ENCODE measurements around the gene CUL1.

DNA sequence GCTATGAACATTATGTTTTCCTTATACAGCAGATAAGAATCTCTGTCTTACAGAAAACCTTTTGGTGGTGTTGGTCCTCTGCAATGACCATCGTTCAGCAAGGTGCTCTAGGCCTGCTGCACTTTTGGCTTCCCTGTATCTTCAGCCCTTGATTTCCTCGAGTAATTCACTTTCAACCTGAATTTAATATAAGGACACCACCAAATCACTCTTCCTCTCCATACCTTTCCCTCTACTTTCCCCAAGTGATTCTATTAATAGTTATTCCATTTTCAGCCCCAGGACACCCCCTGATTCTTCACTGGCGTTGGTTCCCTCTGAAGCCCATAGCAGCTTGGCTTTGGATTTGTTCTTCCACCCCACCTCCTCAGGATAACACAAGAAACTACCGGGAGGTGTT is 113.2 kb downstream of the CUL1 start:
- no peak for TF ChIP-seq CTCF (conservative IDR thresholded peaks at IDR 0.05; ENCODE audit: low read depth, low read length)
- no peak for TF ChIP-seq EZH2 (IDR thresholded peaks at IDR 0.05; ENCODE audit: low read length, unreplicated experiment)
- TF ChIP-seq EZH2phosphoT487 (IDR thresholded peaks at IDR 0.05; ENCODE audit: borderline replicate concordance, low read length), result no peak

Data from PC-3 (cell line).